ENCODE measurements around the gene TPM1. TPM values are rescaled to one million over a fixed set of nuclear protein-coding genes. Genes with fewer than 3 reads are reported as not detected.
A peak's percentile ranks its signal among the peaks of the same experiment; 100 is the strongest.

Gene TPM1
- total and polyA plus RNA-seq, 2 of the 4 experiments (the other 2 are of a cell fraction), result 661 to 1,623 TPM

DNA sequence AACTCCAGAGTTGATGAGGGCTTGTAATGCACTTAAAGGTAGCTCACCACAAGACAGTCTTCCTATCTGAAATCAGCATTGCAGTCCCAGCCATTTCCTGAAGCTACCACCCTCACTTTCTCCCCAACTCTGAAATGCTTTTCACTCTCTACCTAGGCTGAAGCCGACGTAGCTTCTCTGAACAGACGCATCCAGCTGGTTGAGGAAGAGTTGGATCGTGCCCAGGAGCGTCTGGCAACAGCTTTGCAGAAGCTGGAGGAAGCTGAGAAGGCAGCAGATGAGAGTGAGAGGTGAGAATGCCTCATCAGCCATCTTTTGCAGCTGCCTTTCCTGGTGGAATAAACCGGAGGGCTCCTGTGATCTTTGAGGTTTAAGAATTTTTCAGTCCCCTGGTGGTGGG, 14.3 kb downstream of the TPM1 start:
- no peak overlapping the region for H4K91ac ChIP-seq (ENCODE audit: insufficient read depth, low read depth, low read length)
- peak overlapping the region; percentile 35; the same call in 1 of the 2 replicates for H2BK120ac ChIP-seq (ENCODE audit: low read depth, low read length)
- intact Hi-C loops (cut with micrococcal nuclease) (loop anchor here (2.0 to 5.0 kb wide), 3 partner anchors 65 to 220 kb away; partner anchors contain the start of genes APH1B, LACTB and RPS27L), dilution Hi-C loops (cut with HindIII; ENCODE audit: low sequenced_read_pairs, unreplicated experiment) (no loop called here), in situ Hi-C loops (cut with MboI; ENCODE audit: low sequenced_read_pairs) (no loop called here)
- no peak overlapping the region for H2BK15ac ChIP-seq (ENCODE audit: low read depth, low read length)
- ChIA-PET POLR2A (ENCODE audit: unreplicated experiment) (interaction anchor here (1.4 kb wide), 1 partner anchor 210 kb away, joined by 5 read pairs; no protein-coding TSS in a partner anchor), CTCF (no interaction called here)
- H3K79me1 ChIP-seq (ENCODE audit: low read depth in 1 of 2, low read length in 2 of 2), result peaks cover 23 to 92% of the 10 kb centered on the region in 2 experiments
- H3K27me3 ChIP-seq (ENCODE audit: control insufficient read depth, insufficient read depth, low read length), result no peaks in the 10 kb centered on the region
- H3K4ac ChIP-seq (ENCODE audit: low read depth, low read length), result peak overlapping the region; percentile 71
- H3K27ac ChIP-seq (ENCODE audit: insufficient read depth, low read length), result peak overlapping the region; percentile 4; the same call in 1 of the 2 replicates
- H3K14ac ChIP-seq (replicated peaks; ENCODE audit: low read depth, low read length), result peak overlapping the region; percentile 48; the same call in 1 of the 2 replicates
- H3K18ac ChIP-seq (ENCODE audit: low read depth, low read length), result no peak overlapping the region
- H3K4me3 ChIP-seq (ENCODE audit: insufficient read depth, low read depth, low read length), result no peak overlapping the region
- no peak overlapping the region for H3K9ac ChIP-seq (ENCODE audit: low read depth, low read length)
- peaks cover 97% of the 10 kb centered on the region for H4K20me1 ChIP-seq (ENCODE audit: insufficient read depth, low read length)
- peaks cover 36% of the 10 kb centered on the region for H3K4me1 ChIP-seq (ENCODE audit: control insufficient read depth, insufficient read depth, low read length)
- peaks cover 23% of the 10 kb centered on the region for H3K9me1 ChIP-seq (ENCODE audit: insufficient read depth, low read length)
- DNase-seq (peak; percentile 85), ATAC-seq (ENCODE audit: low read depth) (no peak; the same call in 1 of the 2 replicates)
- H3K36me3 ChIP-seq (ENCODE audit: control insufficient read depth, insufficient read depth, low read length), result peaks cover 55% of the 10 kb centered on the region
- H4K5ac ChIP-seq (ENCODE audit: low read depth, low read length), result peak overlapping the region; percentile 8; the same call in 1 of the 2 replicates
- 0 out of 2 replicates have a peak overlapping the region, but pooled peaks have one; percentile 7 for H3K56ac ChIP-seq (ENCODE audit: extremely low read depth, insufficient read depth, low read length)
- WGBS, 2 experiments (ENCODE audit: extremely low coverage in 2 of 2, insufficient read length in 1 of 2), result no CpG with 5 or more reads among the region's 6 CpGs
- H2AFZ ChIP-seq (replicated peaks; ENCODE audit: low read length, poor library complexity), result no peak overlapping the region
- peak overlapping the region; percentile 47; the same call in 1 of the 2 replicates for H2AK5ac ChIP-seq (ENCODE audit: low read depth, low read length)
- peak overlapping the region; percentile 80; the same call in 1 of the 2 replicates for H3K23ac ChIP-seq (ENCODE audit: low read depth, low read length)
- H2BK5ac ChIP-seq (ENCODE audit: low read depth, low read length, poor library complexity, severe bottlenecking), result peak overlapping the region; percentile 68
- H3K4me2 ChIP-seq (ENCODE audit: low read depth, low read length), result no peak overlapping the region
- BruUV-seq (replicated peaks), result no TSS peak
- no peaks in the 10 kb centered on the region for H3K9me3 ChIP-seq (ENCODE audit: control insufficient read depth, insufficient read depth, low read length)
- H2AK9ac ChIP-seq (replicated peaks; ENCODE audit: low read depth, low read length, poor library complexity), result no peak overlapping the region
- no peak for TF ChIP-seq BHLHE40 (IDR thresholded peaks at IDR 0.05; ENCODE audit: low read depth, low read length)
- TF ChIP-seq CEBPB (IDR thresholded peaks at IDR 0.05; ENCODE audit: low read depth, low read length), result no peak
- TF ChIP-seq SMC3 (IDR thresholded peaks at IDR 0.05; ENCODE audit: low read depth, low read length), result no peak
- TF ChIP-seq MAFK (IDR thresholded peaks at IDR 0.05; ENCODE audit: low read depth, low read length), result no peak
- no peak for TF ChIP-seq RCOR1 (IDR thresholded peaks at IDR 0.05; ENCODE audit: insufficient replicate concordance, low read length)
- no peak for TF ChIP-seq CHD1 (IDR thresholded peaks at IDR 0.05; ENCODE audit: low read depth, low read length)
- no peak for TF ChIP-seq POLR2A (IDR thresholded peaks at IDR 0.05; ENCODE audit: low read depth, low read length)
- no peak for TF ChIP-seq RFX5 (IDR thresholded peaks at IDR 0.05; ENCODE audit: low read depth, low read length)
- no peak for TF ChIP-seq MAZ (IDR thresholded peaks at IDR 0.05; ENCODE audit: borderline replicate concordance, low read depth, low read length)
- no peak for TF ChIP-seq ELK1 (IDR thresholded peaks at IDR 0.05; ENCODE audit: borderline replicate concordance, low read depth, low read length)
- no peak for TF ChIP-seq NFE2L2 (IDR thresholded peaks at IDR 0.05; ENCODE audit: low read depth, low read length)
- TF ChIP-seq RAD21 (IDR thresholded peaks at IDR 0.05; ENCODE audit: low read length), result no peak
- no peak for TF ChIP-seq CTCF (conservative IDR thresholded peaks at IDR 0.05; ENCODE audit: low read depth, low read length)
- TF ChIP-seq USF2 (IDR thresholded peaks at IDR 0.05; ENCODE audit: low read depth, low read length), result no peak
- TF ChIP-seq FOS (IDR thresholded peaks at IDR 0.05; ENCODE audit: low read depth, low read length), result no peak
- H2BK20ac ChIP-seq (ENCODE audit: low read depth, low read length), result no peak overlapping the region
- peak overlapping the region in 1 of 2 experiments; percentile 9; a peak in 2 of 4 replicates for H4K8ac ChIP-seq (ENCODE audit: low read depth in 2 of 2, low read length in 2 of 2)
